Mucosa of descending colon (tissue), 3 donors: Measurements from ENCODE around the gene RAD51B. TPM values are rescaled to one million over a fixed set of nuclear protein-coding genes. Genes with fewer than 3 reads are reported as not detected.
A peak's percentile ranks its signal among the peaks of the same experiment; 100 is the strongest.
"Not testable (repeated sequence)": the region's sequence is repeated elsewhere in the genome, so short reads cannot be mapped to it uniquely, and the experiment has no call there.

Experiments
- ATAC-seq: fragments of 200-7000 bp; cut with Tn5 transposase; one replicate; pipeline ENCODE4 v1.9.1; 2020; ENCODE audit warnings: mild to moderate bottlenecking, moderate library complexity
- DNase-seq, 3 donors: peaks; one replicate each; pipeline ENCODE4 v3.0.0-alpha.2; 2020
- H3K36me3 ChIP-seq: fragments of 200-600 bp; one replicate; pipeline ENCODE4 v1.8.0; 2021; ENCODE audit warnings: low read depth, mild to moderate bottlenecking
- H3K4me1 ChIP-seq: fragments of 200-600 bp; one replicate; pipeline ENCODE4 v1.8.0; 2021; ENCODE audit warnings: low read depth, mild to moderate bottlenecking
- H3K4me3 ChIP-seq: fragments of 200-600 bp; one replicate; pipeline ENCODE4 v1.8.0; 2021; ENCODE audit warnings: mild to moderate bottlenecking
- H3K9me3 ChIP-seq: fragments of 200-600 bp; one replicate; pipeline ENCODE4 v1.8.0; 2021; ENCODE audit warnings: mild to moderate bottlenecking
- CTCF ChIP-seq: fragments of 200-600 bp; IDR thresholded peaks from one replicate; pipeline ENCODE4 v1.8.0; 2022; ENCODE audit warnings: antibody characterized with exemption, mild to moderate bottlenecking
- intact Hi-C, 2 donors: fragments of 100-400 bp; cut with DNase I in 1 of 2; cut with micrococcal nuclease in 1 of 2; formaldehyde crosslinking; loops; one replicate each; pipeline versions ENCODE4 v1.11.0 to v1.11.1; 2022; cut with DNase I, micrococcal nuclease
- total RNA-seq, 3 donors: library from RNA; stranded (reverse); fragmentation: NEBNext Ultra II Directional in 2 of 3; extraction: Animal tissue kit (Norgen Biotek cat#: 25700) in 2 of 3; gene quantifications; one replicate each; pipeline versions ENCODE4 v1.2.1 to v1.2.4, GENCODE V29; 2021 to 2023
- donor health status: DM: no; HTN: no; CAD: no; lungs with moderate emphysema.
- donor health status: DM: no; HTN: no; CAD: no.
- donor health status: DM: no; HTN: yes; CAD: no.

Gene RAD51B
- total RNA-seq, 3 donors from 2014 or later, result 15.8 to 23.3 (median 20.9) TPM

GRCh38 chr14:67963545-67963944, 144.0 kb downstream of the RAD51B start:
- Histone ChIP-seq H3K36me3 (no peaks in the 10 kb centered on the region), H3K9me3 (no peaks in the 10 kb centered on the region), H3K4me3 (no peak overlapping the region), H3K4me1 (peaks cover 42% of the 10 kb centered on the region)
- TF ChIP-seq CTCF, result no peak
- intact Hi-C loops, result no loop called here
- ATAC-seq, result no peak
- DNase-seq, result no peak

DNA sequence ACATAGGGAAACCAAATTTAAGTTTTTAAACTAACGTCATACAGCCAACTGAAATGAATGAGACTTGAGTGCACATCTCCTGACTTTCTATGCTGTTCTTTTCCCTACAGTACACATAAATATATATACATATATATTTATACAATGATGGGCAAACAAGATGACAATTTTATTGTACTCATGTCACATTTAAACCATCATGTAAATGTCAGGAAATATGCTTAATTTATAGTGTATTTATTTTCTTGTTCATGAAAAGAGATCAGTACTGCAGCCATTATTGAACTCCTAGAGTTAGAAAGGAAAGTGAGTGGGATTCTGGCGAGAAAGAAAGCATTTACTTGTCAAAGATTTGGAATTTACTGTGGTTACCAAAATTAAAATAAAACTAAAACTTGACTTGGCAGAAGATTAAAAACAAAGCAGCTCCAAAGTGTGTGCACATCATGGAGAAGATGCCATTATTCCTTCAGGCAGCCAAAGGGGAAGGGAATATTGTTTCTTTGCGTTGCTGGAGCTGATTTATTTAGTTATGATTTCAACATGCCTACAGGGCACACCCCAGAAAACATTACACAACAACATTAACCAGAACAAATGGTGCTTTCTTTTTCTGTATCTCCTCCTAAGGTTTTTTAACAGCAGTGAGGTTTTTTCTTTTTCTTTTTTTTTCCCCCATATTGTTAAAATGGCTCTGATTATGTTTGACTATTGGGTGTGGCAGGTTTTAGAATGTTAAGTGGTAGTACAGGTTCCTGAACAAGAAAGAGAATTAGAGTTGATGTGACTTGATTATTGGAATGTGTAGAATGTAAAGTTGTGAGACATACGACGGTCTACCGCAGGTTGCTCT, 144.6 kb downstream of the RAD51B start:
- DNase-seq (no peak), ATAC-seq (peak; percentile 77)
- no peak for TF ChIP-seq CTCF
- no peaks in the 10 kb centered on the region for H3K36me3 ChIP-seq
- no peak overlapping the region for H3K4me3 ChIP-seq
- intact Hi-C loops, result no loop called here
- H3K4me1 ChIP-seq, result peaks cover 42% of the 10 kb centered on the region
- H3K9me3 ChIP-seq, result no peaks in the 10 kb centered on the region

DNA sequence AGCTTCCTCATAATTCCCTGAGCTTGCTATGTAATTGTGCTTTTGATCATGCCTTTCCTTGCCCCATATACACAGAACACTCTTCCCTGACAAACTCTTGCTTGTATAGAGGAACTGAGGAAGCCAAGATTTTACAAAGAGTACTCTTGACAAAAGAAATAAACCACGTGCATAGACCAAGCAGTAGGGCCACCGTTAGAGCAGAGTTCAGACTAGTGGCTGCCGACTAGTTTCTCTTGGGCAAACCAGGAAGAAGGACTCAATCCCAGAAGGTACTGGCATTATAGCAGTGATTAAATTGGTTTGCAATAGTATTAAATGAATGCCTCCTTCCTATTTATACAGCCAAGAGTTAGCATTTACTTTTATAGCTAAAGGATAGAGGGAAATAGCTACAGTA, 146.1 kb downstream of the RAD51B start:
- intact Hi-C loops, result no loop called here
- Histone ChIP-seq H3K4me1 (peaks cover 44% of the 10 kb centered on the region), H3K9me3 (no peaks in the 10 kb centered on the region), H3K36me3 (no peaks in the 10 kb centered on the region), H3K4me3 (no peak overlapping the region)
- peak; percentile 53 for ATAC-seq
- DNase-seq, result no peak
- no peak for TF ChIP-seq CTCF

GRCh38 chr14:67967206-67967605, 147.6 kb downstream of the RAD51B start:
- ATAC-seq (no peak), DNase-seq (no peak)
- H3K4me3 ChIP-seq, result no peak overlapping the region
- TF ChIP-seq CTCF, result no peak
- intact Hi-C loops, result no loop called here
- peaks cover 50% of the 10 kb centered on the region for H3K4me1 ChIP-seq
- H3K9me3 ChIP-seq, result no peaks in the 10 kb centered on the region
- H3K36me3 ChIP-seq, result no peaks in the 10 kb centered on the region

DNA sequence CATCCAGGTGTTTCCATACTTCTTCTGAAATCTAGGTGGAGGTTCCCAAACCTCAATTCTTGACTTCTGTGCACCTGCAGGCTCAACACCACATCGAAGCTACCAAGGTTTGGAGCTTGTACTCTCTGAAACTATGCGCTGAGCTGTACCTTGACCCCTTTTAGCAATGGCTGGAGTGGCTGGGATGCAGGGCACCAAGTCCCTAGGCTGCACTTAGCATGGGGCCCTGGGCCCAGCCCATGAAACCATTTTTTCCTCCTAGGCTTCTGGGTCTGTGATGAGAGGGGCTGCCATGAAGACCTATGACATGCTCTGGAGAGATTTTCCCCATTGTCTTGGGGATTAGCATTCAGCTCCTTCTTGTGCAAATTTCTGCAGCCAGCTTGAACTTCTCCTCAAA, 148.4 kb downstream of the RAD51B start:
- DNase-seq, H3K9me3 ChIP-seq, intact Hi-C loops, H3K36me3 ChIP-seq, ATAC-seq, H3K4me3 ChIP-seq: not testable (repeated sequence)
- peaks cover 47% of the 10 kb centered on the region for H3K4me1 ChIP-seq

GRCh38 chr14:67970923-67971322, 151.3 kb downstream of the RAD51B start:
- H3K4me1 ChIP-seq, result peaks cover 26% of the 10 kb centered on the region
- no peak for TF ChIP-seq CTCF
- no peaks in the 10 kb centered on the region for H3K36me3 ChIP-seq
- intact Hi-C loops, result no loop called here
- no peak overlapping the region for H3K4me3 ChIP-seq
- no peak for DNase-seq
- ATAC-seq, result peak; percentile 45
- H3K9me3 ChIP-seq, result no peaks in the 10 kb centered on the region
